Upper lobe of left lung (tissue), 6 donors: Measurements from ENCODE around the gene BTBD10. TPM values are rescaled to one million over a fixed set of nuclear protein-coding genes. Genes with fewer than 3 reads are reported as not detected.

Experiments
- ATAC-seq, 2 donors: fragments of 200-7000 bp; cut with Tn5 transposase; one replicate each; pipeline ENCODE4 v1.9.1; 2022; ENCODE audit warnings: mild to moderate bottlenecking in 2 of 2, moderate library complexity in 2 of 2; ENCODE audit not compliant: low FRiP score in 2 of 2
- DNase-seq, 2 donors: peaks; one replicate each; pipeline ENCODE4 v3.0.0-alpha.2; 2019 to 2020
- H3K27ac ChIP-seq, 4 donors: fragments of 200-600 bp; sonication (generic); one replicate each; pipeline ENCODE4 v1.5.1; 2016 to 2019
- H3K27me3 ChIP-seq, 4 donors: fragments of 200-600 bp; sonication (generic); one replicate each; pipeline ENCODE4 v1.5.1; 2017 to 2019
- H3K36me3 ChIP-seq, 4 donors: fragments of 200-600 bp; sonication (generic); one replicate each; pipeline ENCODE4 v1.5.1; 2016 to 2019
- H3K4me1 ChIP-seq, 4 donors: fragments of 200-600 bp; sonication (generic); one replicate each; pipeline ENCODE4 v1.5.1; 2018 to 2019
- H3K4me3 ChIP-seq, 4 donors: fragments of 200-600 bp; sonication (generic); one replicate each; pipeline ENCODE4 v1.5.1; 2017 to 2019; ENCODE audit warnings: mild to moderate bottlenecking in 2 of 4, moderate library complexity in 1 of 4
- H3K9me3 ChIP-seq, 4 donors: fragments of 200-600 bp; sonication (generic); one replicate each; pipeline ENCODE4 v1.5.1; 2018 to 2019
- EP300 ChIP-seq, 4 donors: sonication (generic); formaldehyde crosslinking; IDR thresholded peaks; one replicate each; pipeline ENCODE4 v1.5.1; 2017; ENCODE audit warnings: antibody characterized with exemption in 4 of 4, control low read depth in 2 of 4
- POLR2A ChIP-seq, 4 donors: fragments of 450-650 bp; IDR thresholded peaks; one replicate each; pipeline ENCODE4 v1.5.1; 2016 to 2017; ENCODE audit warnings: antibody characterized with exemption in 4 of 4, mild to moderate bottlenecking in 2 of 4
- POLR2AphosphoS5 ChIP-seq, 2 donors: sonication (generic); formaldehyde crosslinking; IDR thresholded peaks; one replicate each; pipeline ENCODE4 v1.5.1; 2017; ENCODE audit warnings: antibody characterized with exemption in 2 of 2
- WGBS, 2 donors: methylation state at CpG; one replicate each; pipeline ENCODE4 v1.1.5; 2017 to 2018; 5-methylcytosine and 5-hydroxymethylcytosine counted together
- total RNA-seq, 6 donors: library from RNA; depleted of rRNA in 4 of 6; stranded (reverse); fragments of >200 nt in 4 of 6; gene quantifications; one replicate each; pipeline versions ENCODE4 v1.1.0 to v1.2.1, GENCODE V29; 2016 to 2021
- TF ChIP-seq, protein P1 (sequence below), 6 experiments: fragments of 450-650 bp in 4 of 6; fragments of 200-600 bp in 2 of 6; sonication (generic) in 2 of 6; IDR thresholded peaks; one replicate each; pipeline ENCODE4 v1.5.1; 2016 to 2019; ENCODE audit warnings: antibody characterized with exemption in 6 of 6
- donor health status: DM: no; HTN: no; CAD: no; lungs with moderate emphysema.
- donor health status: DM: no; HTN: yes; CAD: no; lungs with severe emphysema.

Gene BTBD10
- total RNA-seq, 6 donors from 2014 or later = 10.7 to 62.9 (median 26.6) TPM

DNA sequence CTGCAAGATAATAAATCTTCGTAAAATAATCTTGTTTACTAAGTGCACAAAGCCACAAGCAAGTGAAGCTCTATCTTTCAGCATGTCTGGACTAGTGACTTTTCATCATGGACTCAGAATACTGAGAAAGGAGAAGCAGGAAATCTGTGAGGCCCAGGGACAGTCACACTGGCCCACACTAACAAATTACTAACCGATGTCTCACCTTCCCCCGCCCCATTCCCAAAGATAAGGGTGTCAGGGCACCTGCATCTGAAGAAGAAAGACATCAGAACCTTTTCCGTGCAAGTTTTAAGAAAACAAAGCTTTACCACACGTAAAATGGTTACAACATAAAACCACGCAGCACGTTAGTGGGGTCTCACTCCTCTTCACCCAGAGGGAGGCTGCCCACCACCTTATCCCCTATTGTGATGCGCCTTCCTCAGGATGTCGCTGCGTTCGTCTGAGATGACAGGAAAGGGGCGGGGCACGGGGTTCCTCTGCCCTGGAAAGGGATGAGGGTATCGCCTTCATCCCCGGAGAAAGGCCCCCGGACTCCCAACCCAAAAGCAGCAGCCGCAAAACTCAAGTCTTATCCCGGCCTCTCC lies 616 bp downstream of the BTBD10 start:
- ATAC-seq (peak; percentile 76 to 79), DNase-seq (peak in 1 of 2 donors; percentile 79)
- no peak for TF ChIP-seq POLR2A (IDR thresholded peaks at IDR 0.05)
- TF ChIP-seq POLR2AphosphoS5 (IDR thresholded peaks at IDR 0.05) = no peak
- TF ChIP-seq, protein P1, sequence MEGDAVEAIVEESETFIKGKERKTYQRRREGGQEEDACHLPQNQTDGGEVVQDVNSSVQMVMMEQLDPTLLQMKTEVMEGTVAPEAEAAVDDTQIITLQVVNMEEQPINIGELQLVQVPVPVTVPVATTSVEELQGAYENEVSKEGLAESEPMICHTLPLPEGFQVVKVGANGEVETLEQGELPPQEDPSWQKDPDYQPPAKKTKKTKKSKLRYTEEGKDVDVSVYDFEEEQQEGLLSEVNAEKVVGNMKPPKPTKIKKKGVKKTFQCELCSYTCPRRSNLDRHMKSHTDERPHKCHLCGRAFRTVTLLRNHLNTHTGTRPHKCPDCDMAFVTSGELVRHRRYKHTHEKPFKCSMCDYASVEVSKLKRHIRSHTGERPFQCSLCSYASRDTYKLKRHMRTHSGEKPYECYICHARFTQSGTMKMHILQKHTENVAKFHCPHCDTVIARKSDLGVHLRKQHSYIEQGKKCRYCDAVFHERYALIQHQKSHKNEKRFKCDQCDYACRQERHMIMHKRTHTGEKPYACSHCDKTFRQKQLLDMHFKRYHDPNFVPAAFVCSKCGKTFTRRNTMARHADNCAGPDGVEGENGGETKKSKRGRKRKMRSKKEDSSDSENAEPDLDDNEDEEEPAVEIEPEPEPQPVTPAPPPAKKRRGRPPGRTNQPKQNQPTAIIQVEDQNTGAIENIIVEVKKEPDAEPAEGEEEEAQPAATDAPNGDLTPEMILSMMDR (IDR thresholded peaks at IDR 0.05) = no peak
- no peak for TF ChIP-seq EP300 (IDR thresholded peaks at IDR 0.05)
- H3K27ac ChIP-seq = peak overlapping the region; percentile 88 to 95 (median 93)
- no peaks in the 10 kb centered on the region for H3K36me3 ChIP-seq
- H3K4me3 ChIP-seq = peak overlapping the region; percentile 67 to 99 (median 94)
- peaks cover 11 to 34% (median 17%) of the 10 kb centered on the region in 4 donors for H3K4me1 ChIP-seq
- 2 to 3% methylated on average over 10 to 18 of the region's 18 CpGs for WGBS, 2 donors
- no peaks in the 10 kb centered on the region for H3K27me3 ChIP-seq
- H3K9me3 ChIP-seq = no peaks in the 10 kb centered on the region

DNA sequence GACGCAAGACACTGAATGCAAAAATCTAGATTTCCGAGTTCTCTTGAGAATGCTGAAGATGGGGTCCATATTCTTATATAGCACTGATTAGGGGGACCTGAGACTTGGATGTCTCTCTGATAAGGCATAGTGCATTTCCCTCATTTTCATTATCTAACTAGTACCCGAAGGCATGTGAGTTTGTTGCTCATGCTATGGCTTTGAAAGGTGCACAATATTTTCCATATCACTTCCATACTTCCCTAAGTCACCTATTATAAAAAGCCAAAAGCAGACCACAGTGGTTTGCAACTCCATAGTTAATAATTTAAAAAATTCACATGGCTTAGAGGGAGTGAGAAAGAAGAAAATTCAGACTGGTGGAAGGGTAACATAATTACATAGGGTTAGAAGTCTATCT lies 1.7 kb downstream of the BTBD10 start:
- Histone ChIP-seq H3K27me3 (no peaks in the 10 kb centered on the region), H3K9me3 (no peaks in the 10 kb centered on the region), H3K36me3 (no peaks in the 10 kb centered on the region), H3K27ac (no peak overlapping the region), H3K4me3 (no peak overlapping the region), H3K4me1 (peaks cover 11 to 34% (median 17%) of the 10 kb centered on the region in 4 donors)
- TF ChIP-seq POLR2AphosphoS5 (IDR thresholded peaks at IDR 0.05) = no peak
- TF ChIP-seq, protein P1 (IDR thresholded peaks at IDR 0.05) = no peak
- TF ChIP-seq EP300 (IDR thresholded peaks at IDR 0.05) = no peak
- no peak for TF ChIP-seq POLR2A (IDR thresholded peaks at IDR 0.05)
- ATAC-seq (no peak), DNase-seq (no peak)
- WGBS, 2 donors = 86 to 94% methylated on average over 3 of the region's 3 CpGs

DNA sequence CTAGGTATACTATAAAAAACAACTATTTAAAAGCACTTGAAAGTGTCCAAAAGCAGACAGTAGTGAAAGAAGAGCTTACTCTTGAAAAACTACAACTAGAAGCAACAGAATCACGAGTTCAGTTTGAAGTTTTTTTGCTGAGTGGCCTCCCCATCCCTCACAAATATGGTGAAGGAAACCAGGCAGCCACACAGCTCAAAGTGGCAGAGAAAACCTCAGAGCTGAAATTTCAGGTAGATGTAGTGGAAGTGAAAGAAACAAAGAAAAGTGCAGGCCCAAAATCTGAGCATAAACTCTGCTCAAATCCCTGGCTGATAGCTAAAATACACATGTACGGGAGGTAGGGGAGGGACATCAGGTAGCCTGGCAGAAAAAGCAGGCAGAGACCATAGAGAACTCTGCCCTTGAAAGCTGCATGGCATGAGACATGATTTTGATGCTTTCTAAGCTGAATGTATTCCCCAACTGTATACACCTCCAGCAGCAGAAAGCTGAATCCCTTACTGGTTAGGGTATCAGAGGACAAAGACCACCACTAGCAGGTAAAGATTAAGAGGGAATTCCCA lies 12.1 kb downstream of the BTBD10 start:
- Histone ChIP-seq H3K4me3 (no peak overlapping the region), H3K27ac (no peak overlapping the region), H3K27me3 (no peaks in the 10 kb centered on the region), H3K9me3 (no peaks in the 10 kb centered on the region), H3K36me3 (no peaks in the 10 kb centered on the region), H3K4me1 (peaks cover 11 to 27% (median 18%) of the 10 kb centered on the region in 4 donors)
- no peak for TF ChIP-seq POLR2AphosphoS5 (IDR thresholded peaks at IDR 0.05)
- TF ChIP-seq POLR2A (IDR thresholded peaks at IDR 0.05) = no peak
- no peak for TF ChIP-seq EP300 (IDR thresholded peaks at IDR 0.05)
- TF ChIP-seq, protein P1 (IDR thresholded peaks at IDR 0.05) = no peak
- WGBS, 2 donors = 81 to 88% methylated on average over 2 of the region's 2 CpGs
- DNase-seq = no peak
- ATAC-seq = no peak

DNA sequence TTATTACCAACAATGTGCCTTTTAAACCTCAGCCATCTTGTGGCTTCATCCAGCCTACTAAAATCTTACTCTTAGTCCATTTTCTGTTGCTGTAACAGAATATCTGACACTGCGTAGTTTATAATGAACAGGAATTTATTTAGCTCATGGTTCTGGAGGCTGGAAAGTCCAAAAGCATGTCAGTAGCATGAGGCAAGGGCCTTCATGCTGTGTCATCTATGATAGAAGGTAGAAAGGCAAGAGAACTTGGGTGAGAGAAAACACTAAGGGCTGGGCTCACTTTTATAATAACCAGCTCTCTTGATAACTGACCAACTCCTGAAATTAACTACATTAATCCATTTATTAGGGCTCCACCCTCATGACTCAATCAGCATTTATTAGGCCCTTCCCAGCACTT lies 13.5 kb downstream of the BTBD10 start:
- H3K4me3 ChIP-seq = no peak overlapping the region
- peak overlapping the region in 2 of 4 donors; percentile 49 to 77 for H3K27ac ChIP-seq
- no peaks in the 10 kb centered on the region for H3K9me3 ChIP-seq
- peaks cover 11 to 30% (median 20%) of the 10 kb centered on the region in 4 donors for H3K4me1 ChIP-seq
- ATAC-seq (no peak), DNase-seq (no peak)
- no peaks in the 10 kb centered on the region for H3K27me3 ChIP-seq
- TF ChIP-seq EP300 (IDR thresholded peaks at IDR 0.05) (no peak), POLR2AphosphoS5 (IDR thresholded peaks at IDR 0.05) (no peak), POLR2A (IDR thresholded peaks at IDR 0.05) (no peak)
- TF ChIP-seq, protein P1 (IDR thresholded peaks at IDR 0.05) = no peak
- H3K36me3 ChIP-seq = no peaks in the 10 kb centered on the region
- WGBS, 2 donors = 8 to 64% methylated on average over 1 of the region's 1 CpG
